Peyer's patch (tissue), 4 donors: Measurements from ENCODE around the gene GTPBP2.

Experiments used
- POLR2A ChIP-seq, 2 donors: fragments of 450-650 bp; IDR thresholded peaks; one replicate each; pipeline ENCODE4 v1.5.1; 2017; ENCODE audit warnings: antibody characterized with exemption in 2 of 2, mild to moderate bottlenecking in 2 of 2, moderate library complexity in 2 of 2
- TF ChIP-seq, protein P1 (sequence below), 6 experiments: fragments of 450-650 bp in 4 of 6; fragments of 200-600 bp in 2 of 6; sonication (generic) in 1 of 6; IDR thresholded peaks; one replicate each; pipeline ENCODE4 v1.5.1; 2017 to 2019; ENCODE audit warnings: antibody characterized with exemption in 6 of 6, mild to moderate bottlenecking in 3 of 6, moderate library complexity in 1 of 6

DNA sequence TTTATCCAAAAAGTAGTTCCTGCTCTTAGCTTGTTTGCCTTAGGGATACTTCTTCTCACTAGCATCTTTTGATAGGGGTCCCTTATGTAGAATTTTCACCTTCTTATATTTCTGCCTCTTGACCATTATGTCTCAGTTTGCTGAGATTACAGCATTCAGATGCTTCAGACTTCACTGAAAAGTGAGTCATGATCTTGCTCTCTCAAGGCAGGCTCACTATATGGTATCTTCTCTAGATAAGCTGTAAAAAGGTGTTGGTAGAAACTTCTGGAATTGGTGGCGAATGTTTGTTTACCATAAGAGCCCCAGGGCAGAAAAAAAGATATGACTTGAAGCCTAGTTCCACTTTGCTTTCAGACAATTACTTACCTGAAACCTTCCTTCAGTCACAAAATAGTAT, 19.7 kb downstream of the GTPBP2 start:
- no peak for TF ChIP-seq POLR2A (IDR thresholded peaks at IDR 0.05)
- TF ChIP-seq, protein P1, sequence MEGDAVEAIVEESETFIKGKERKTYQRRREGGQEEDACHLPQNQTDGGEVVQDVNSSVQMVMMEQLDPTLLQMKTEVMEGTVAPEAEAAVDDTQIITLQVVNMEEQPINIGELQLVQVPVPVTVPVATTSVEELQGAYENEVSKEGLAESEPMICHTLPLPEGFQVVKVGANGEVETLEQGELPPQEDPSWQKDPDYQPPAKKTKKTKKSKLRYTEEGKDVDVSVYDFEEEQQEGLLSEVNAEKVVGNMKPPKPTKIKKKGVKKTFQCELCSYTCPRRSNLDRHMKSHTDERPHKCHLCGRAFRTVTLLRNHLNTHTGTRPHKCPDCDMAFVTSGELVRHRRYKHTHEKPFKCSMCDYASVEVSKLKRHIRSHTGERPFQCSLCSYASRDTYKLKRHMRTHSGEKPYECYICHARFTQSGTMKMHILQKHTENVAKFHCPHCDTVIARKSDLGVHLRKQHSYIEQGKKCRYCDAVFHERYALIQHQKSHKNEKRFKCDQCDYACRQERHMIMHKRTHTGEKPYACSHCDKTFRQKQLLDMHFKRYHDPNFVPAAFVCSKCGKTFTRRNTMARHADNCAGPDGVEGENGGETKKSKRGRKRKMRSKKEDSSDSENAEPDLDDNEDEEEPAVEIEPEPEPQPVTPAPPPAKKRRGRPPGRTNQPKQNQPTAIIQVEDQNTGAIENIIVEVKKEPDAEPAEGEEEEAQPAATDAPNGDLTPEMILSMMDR (IDR thresholded peaks at IDR 0.05), result no peak
